Lower leg skin (tissue), 3 donors: ENCODE data around the gene HNRNPL.

Experiments used
- CTCF ChIP-seq, 3 donors: fragments of 450-650 bp; IDR thresholded peaks; one replicate each; pipeline ENCODE4 v1.5.1; 2016; ENCODE audit warnings: antibody characterized with exemption in 3 of 3, mild to moderate bottlenecking in 3 of 3, moderate library complexity in 2 of 3
- POLR2A ChIP-seq, 2 donors: fragments of 450-650 bp; IDR thresholded peaks; one replicate each; pipeline ENCODE4 v1.6.1; 2016 to 2017; ENCODE audit warnings: antibody characterized with exemption in 2 of 2, mild to moderate bottlenecking in 1 of 2, moderate library complexity in 1 of 2

DNA sequence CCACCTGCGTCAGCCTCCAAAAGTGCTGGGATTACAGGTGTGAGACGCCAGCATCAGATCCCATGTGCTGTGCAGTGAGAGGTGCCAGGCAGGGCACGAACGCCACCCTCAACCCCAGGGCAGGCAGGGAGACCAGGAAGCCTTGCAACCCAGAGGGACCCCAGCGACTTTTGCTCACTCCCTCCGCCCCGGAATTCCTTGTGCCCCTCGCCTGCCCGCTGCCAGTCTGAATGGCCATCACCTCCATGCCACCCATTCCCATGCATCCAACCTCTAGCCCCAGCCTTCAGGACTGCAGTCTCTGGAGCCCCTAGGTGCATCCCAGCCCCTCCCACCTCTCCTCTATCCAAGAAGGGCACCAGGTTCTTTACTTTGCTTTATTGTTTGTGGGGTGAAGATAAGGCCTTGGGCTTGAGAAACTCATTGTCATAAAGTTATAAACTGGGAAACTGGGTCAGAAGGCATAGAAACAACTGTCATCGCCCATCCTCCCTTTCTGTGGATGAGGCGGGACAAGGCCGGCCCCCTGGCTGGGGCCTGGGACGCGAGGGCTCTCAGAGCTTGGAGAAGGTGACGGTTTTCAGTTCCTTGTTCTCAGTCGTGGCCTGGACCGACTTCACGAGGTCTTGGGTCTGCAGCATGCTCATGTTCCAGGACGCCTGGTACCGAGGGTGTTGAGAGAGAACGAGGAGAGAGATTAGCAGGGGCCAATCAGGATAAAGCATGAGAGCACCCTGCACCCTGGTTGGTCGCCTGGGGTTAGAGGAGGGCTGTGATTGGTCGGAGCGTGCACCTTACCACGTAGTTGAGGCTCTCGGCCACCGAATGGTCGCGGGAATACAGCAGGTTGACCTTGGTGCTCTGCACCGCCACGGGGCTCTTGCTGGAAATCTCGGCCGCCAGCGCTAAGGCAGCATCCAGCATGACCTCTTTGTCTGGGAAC lies 34.5 kb downstream of the HNRNPL start:
- TF ChIP-seq CTCF (IDR thresholded peaks at IDR 0.05) (no peak), POLR2A (IDR thresholded peaks at IDR 0.05) (no peak)
